DND-41 (cell line): Measurements from ENCODE around the gene RETN.

ENCODE experiments used
- CTCF ChIP-seq: IDR thresholded peaks from 2 replicates; pipeline ENCODE4 v1.5.1; 2012; ENCODE audit warnings: borderline replicate concordance, low read length, moderate library complexity, mild to moderate bottlenecking; ENCODE audit not compliant: poor library complexity, severe bottlenecking; ENCODE audit errors: extremely low read depth
- EZH2 ChIP-seq: IDR thresholded peaks from 3 replicates; pipeline ENCODE4 v1.6.1; 2012; ENCODE audit warnings: borderline replicate concordance, low read depth, mild to moderate bottlenecking, moderate library complexity, low read length, inconsistent platforms; ENCODE audit not compliant: severe bottlenecking

- TF ChIP-seq CTCF (no peak), EZH2 (no peak)
Measured at GRCh38 chr19:7710616-7711015, 41.8 kb downstream of the RETN start.
